Ovary (tissue), 3 donors: Measurements from ENCODE around the gene OSBPL8.

Experiments
- EP300 ChIP-seq: sonication (generic); formaldehyde crosslinking; IDR thresholded peaks from one replicate; pipeline ENCODE4 v1.6.1; 2017; ENCODE audit warnings: antibody characterized with exemption
- POLR2A ChIP-seq: fragments of 450-650 bp; IDR thresholded peaks from one replicate; pipeline ENCODE4 v1.6.1; 2017; ENCODE audit warnings: antibody characterized with exemption, mild to moderate bottlenecking, moderate library complexity
- TF ChIP-seq, protein P1 (sequence below), 3 donors: fragments of 450-650 bp in 2 of 3; fragments of 200-600 bp in 1 of 3; IDR thresholded peaks; one replicate each; pipeline versions ENCODE4 v1.5.1 to v1.8.0; 2016 to 2022; ENCODE audit warnings: antibody characterized with exemption in 3 of 3, mild to moderate bottlenecking in 1 of 3
- donor health status: DM: no; HTN: no; CAD: no.

DNA sequence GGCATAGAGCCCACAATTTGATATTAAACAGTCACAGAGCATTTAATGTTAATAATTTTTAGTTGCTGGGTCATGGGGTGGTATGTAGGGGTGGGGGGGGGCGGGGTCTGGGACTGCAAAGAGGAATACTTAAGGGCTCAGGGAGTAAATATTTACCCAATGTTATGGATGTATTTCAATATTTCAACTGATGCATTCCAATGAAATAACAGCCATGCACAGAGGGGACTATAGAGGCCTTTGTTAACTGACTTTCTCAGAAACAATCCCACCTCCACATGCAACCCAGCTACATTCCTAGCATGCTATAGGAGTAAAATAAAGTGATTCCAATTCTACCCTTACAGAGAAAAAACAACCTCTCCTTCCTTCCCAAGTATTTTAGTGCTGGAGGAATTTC is 203.5 kb downstream of the OSBPL8 start:
- TF ChIP-seq, protein P1, sequence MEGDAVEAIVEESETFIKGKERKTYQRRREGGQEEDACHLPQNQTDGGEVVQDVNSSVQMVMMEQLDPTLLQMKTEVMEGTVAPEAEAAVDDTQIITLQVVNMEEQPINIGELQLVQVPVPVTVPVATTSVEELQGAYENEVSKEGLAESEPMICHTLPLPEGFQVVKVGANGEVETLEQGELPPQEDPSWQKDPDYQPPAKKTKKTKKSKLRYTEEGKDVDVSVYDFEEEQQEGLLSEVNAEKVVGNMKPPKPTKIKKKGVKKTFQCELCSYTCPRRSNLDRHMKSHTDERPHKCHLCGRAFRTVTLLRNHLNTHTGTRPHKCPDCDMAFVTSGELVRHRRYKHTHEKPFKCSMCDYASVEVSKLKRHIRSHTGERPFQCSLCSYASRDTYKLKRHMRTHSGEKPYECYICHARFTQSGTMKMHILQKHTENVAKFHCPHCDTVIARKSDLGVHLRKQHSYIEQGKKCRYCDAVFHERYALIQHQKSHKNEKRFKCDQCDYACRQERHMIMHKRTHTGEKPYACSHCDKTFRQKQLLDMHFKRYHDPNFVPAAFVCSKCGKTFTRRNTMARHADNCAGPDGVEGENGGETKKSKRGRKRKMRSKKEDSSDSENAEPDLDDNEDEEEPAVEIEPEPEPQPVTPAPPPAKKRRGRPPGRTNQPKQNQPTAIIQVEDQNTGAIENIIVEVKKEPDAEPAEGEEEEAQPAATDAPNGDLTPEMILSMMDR (IDR thresholded peaks at IDR 0.05), result no peak
- no peak for TF ChIP-seq EP300
- TF ChIP-seq POLR2A, result no peak
